WTC11 (cell line): Measurements from ENCODE around the gene RNPEPL1.

Experiments used
- CBFB ChIP-seq: sonication (generic); formaldehyde crosslinking; IDR thresholded peaks from 2 replicates; pipeline ENCODE4 v1.8.1; 2022; ENCODE audit warnings: mild to moderate bottlenecking, low read depth, missing genetic modification reagents
- CREB1 ChIP-seq: sonication (generic); formaldehyde crosslinking; IDR thresholded peaks from 2 replicates; pipeline ENCODE4 v1.8.0; 2023; ENCODE audit warnings: mild to moderate bottlenecking, missing genetic modification reagents
- FOXK1 ChIP-seq: sonication (generic); formaldehyde crosslinking; IDR thresholded peaks from 2 replicates; pipeline ENCODE4 v1.8.0; 2022; ENCODE audit warnings: mild to moderate bottlenecking, moderate library complexity, missing genetic modification reagents
- IRF2 ChIP-seq: sonication (generic); formaldehyde crosslinking; IDR thresholded peaks from 2 replicates; pipeline ENCODE4 v1.8.0; 2022; ENCODE audit warnings: low read depth, missing genetic modification reagents, borderline replicate concordance
- JUN ChIP-seq: sonication (generic); formaldehyde crosslinking; IDR thresholded peaks from 2 replicates; pipeline ENCODE4 v1.8.0; 2023; ENCODE audit warnings: mild to moderate bottlenecking, missing genetic modification reagents
- NFYB ChIP-seq: sonication (generic); formaldehyde crosslinking; conservative IDR thresholded peaks from 2 replicates; pipeline ENCODE4 v1.8.0; 2022; ENCODE audit warnings: low read depth, missing genetic modification reagents
- TEAD4 ChIP-seq: sonication (generic); formaldehyde crosslinking; IDR thresholded peaks from 2 replicates; pipeline ENCODE4 v1.8.0; 2022; ENCODE audit warnings: mild to moderate bottlenecking, missing genetic modification reagents
- TF ChIP-seq, protein P1 (sequence below): sonication (generic); formaldehyde crosslinking; IDR thresholded peaks from 2 replicates; pipeline ENCODE4 v1.8.0; 2022; ENCODE audit warnings: mild to moderate bottlenecking, missing genetic modification reagents
- TF ChIP-seq, protein P2 (sequence below): fragments of 200-600 bp; IDR thresholded peaks from 2 replicates; pipeline ENCODE4 v1.8.0; 2022; ENCODE audit warnings: antibody characterized with exemption
- TF ChIP-seq, protein P3 (sequence below): sonication (generic); formaldehyde crosslinking; IDR thresholded peaks from 2 replicates; pipeline ENCODE4 v1.8.0; 2022; ENCODE audit warnings: mild to moderate bottlenecking, missing genetic modification reagents
- TF ChIP-seq, protein P4 (sequence below): sonication (generic); formaldehyde crosslinking; IDR thresholded peaks from 2 replicates; pipeline ENCODE4 v1.8.1; 2023; ENCODE audit warnings: mild to moderate bottlenecking, missing genetic modification reagents

DNA sequence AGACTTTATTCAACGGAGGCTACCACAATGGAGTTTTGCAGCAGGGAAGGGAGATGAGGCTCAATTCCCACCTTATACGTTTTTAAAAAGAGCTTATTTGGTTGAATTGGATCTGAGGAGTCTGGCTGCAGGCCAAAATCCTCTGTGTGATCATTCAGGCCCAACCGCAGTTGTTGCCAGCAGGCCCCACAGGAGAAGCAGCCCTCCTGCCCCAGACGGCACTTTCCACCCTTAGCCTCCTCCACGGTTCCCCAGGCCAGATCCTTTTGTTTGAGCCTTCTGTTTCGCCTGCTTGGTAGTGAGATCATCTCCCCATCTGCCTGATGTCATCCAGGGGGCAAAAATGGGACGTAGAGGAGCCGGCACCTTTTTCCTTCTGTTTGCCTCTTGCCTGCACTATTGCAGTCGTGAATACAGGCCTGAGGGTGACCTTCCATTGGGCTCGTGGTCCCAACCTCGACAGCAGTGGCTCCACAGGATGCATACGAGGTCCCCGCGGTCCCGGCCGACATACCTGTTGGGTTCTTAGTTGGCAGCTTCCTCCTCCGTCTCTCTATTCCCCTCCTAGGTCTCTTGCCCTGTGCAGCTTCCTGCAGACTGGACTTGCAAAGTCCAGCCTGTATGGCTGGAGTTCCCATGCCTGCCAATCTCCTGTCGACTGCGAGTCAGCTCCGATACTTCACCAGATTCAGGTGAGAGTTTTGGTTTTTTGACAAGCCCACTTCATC is 47.7 kb downstream of the RNPEPL1 start:
- TF ChIP-seq CBFB, result no peak
- TF ChIP-seq, protein P1, sequence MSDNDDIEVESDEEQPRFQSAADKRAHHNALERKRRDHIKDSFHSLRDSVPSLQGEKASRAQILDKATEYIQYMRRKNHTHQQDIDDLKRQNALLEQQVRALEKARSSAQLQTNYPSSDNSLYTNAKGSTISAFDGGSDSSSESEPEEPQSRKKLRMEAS, result no peak
- TF ChIP-seq IRF2 (CRISPR knock-in tag), result no peak
- TF ChIP-seq, protein P2, sequence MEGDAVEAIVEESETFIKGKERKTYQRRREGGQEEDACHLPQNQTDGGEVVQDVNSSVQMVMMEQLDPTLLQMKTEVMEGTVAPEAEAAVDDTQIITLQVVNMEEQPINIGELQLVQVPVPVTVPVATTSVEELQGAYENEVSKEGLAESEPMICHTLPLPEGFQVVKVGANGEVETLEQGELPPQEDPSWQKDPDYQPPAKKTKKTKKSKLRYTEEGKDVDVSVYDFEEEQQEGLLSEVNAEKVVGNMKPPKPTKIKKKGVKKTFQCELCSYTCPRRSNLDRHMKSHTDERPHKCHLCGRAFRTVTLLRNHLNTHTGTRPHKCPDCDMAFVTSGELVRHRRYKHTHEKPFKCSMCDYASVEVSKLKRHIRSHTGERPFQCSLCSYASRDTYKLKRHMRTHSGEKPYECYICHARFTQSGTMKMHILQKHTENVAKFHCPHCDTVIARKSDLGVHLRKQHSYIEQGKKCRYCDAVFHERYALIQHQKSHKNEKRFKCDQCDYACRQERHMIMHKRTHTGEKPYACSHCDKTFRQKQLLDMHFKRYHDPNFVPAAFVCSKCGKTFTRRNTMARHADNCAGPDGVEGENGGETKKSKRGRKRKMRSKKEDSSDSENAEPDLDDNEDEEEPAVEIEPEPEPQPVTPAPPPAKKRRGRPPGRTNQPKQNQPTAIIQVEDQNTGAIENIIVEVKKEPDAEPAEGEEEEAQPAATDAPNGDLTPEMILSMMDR, result no peak
- TF ChIP-seq TEAD4 (CRISPR knock-in tag), result no peak
- TF ChIP-seq, protein P3, sequence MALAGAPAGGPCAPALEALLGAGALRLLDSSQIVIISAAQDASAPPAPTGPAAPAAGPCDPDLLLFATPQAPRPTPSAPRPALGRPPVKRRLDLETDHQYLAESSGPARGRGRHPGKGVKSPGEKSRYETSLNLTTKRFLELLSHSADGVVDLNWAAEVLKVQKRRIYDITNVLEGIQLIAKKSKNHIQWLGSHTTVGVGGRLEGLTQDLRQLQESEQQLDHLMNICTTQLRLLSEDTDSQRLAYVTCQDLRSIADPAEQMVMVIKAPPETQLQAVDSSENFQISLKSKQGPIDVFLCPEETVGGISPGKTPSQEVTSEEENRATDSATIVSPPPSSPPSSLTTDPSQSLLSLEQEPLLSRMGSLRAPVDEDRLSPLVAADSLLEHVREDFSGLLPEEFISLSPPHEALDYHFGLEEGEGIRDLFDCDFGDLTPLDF, result no peak
- no peak for TF ChIP-seq CREB1 (CRISPR knock-in tag)
- TF ChIP-seq FOXK1 (CRISPR knock-in tag), result no peak
- TF ChIP-seq JUN (CRISPR knock-in tag), result no peak
- TF ChIP-seq, protein P4, sequence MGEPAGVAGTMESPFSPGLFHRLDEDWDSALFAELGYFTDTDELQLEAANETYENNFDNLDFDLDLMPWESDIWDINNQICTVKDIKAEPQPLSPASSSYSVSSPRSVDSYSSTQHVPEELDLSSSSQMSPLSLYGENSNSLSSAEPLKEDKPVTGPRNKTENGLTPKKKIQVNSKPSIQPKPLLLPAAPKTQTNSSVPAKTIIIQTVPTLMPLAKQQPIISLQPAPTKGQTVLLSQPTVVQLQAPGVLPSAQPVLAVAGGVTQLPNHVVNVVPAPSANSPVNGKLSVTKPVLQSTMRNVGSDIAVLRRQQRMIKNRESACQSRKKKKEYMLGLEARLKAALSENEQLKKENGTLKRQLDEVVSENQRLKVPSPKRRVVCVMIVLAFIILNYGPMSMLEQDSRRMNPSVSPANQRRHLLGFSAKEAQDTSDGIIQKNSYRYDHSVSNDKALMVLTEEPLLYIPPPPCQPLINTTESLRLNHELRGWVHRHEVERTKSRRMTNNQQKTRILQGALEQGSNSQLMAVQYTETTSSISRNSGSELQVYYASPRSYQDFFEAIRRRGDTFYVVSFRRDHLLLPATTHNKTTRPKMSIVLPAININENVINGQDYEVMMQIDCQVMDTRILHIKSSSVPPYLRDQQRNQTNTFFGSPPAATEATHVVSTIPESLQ (CRISPR knock-in tag), result no peak
- no peak for TF ChIP-seq NFYB
